HG02852 (cell line): Measurements from ENCODE around the gene TMEM80.
A peak's percentile ranks its signal among the peaks of the same experiment; 100 is the strongest.

ENCODE experiments used
- ATAC-seq: cut with Tn5 transposase; IDR thresholded peaks from one replicate; pipeline ENCODE4 v1.9.1; 2021; ENCODE audit warnings: mild to moderate bottlenecking, moderate library complexity; ENCODE audit not compliant: unreplicated experiment

Gene TMEM80

GRCh38 chr11:742571-743201 lies 47.1 kb downstream of the TMEM80 start:
- no peak for ATAC-seq

- no peak for ATAC-seq
Observed at GRCh38 chr11:745428-745827, 49.8 kb downstream of the TMEM80 start.

GRCh38 chr11:746289-747157 lies 50.9 kb downstream of the TMEM80 start:
- ATAC-seq = peak; percentile 28

GRCh38 chr11:747158-748006 lies 51.8 kb downstream of the TMEM80 start, which contains the start of gene TALDO1:
Gene TALDO1 (plus strand): TSS chr11:747464. CDS start chr11:747482, 18 bp downstream.
- peak; percentile 92 for ATAC-seq

GRCh38 chr11:748007-748359 lies 52.4 kb downstream of the TMEM80 start:
- peak; percentile 4 for ATAC-seq

- ATAC-seq = no peak
Observed at GRCh38 chr11:749731-750130, 54.1 kb downstream of the TMEM80 start.
